PC-9 (cell line): ENCODE data around the gene PDLIM7. TPM values are rescaled to one million over a fixed set of nuclear protein-coding genes. Genes with fewer than 3 reads are reported as not detected.
A peak's percentile ranks its signal among the peaks of the same experiment; 100 is the strongest.

Experiments used
- BruUV-seq: library from RNA; stranded (reverse); fragments of 400-500 nt; replicated peaks from 2 replicates; lab custom pipeline; 2021; lab: Mats Ljungman, UMichigan
- CTCF ChIA-PET: fragments of 300-600 bp; sonication (Branson Sonifier 250); formaldehyde crosslinking; loops from one replicate; lab custom pipeline; 2022; ENCODE audit warnings: antibody characterized with exemption; lab: Charles Lee
- POLR2A ChIA-PET: fragments of 300-600 bp; sonication (Branson Sonifier 250); formaldehyde crosslinking; loops from one replicate; lab custom pipeline; 2022; ENCODE audit warnings: antibody characterized with exemption; ENCODE audit not compliant: unreplicated experiment; lab: Charles Lee
- DNase-seq, 2 experiments: peaks; one replicate each; pipeline versions ENCODE4 v3.0.0 to v3.0.0-alpha.2; 2015 to 2022; ENCODE audit warnings: mixed read lengths in 1 of 2
- H2AFZ ChIP-seq: fragments of 200-600 bp; sonication (generic); 2 replicates; pipeline ENCODE4 v1.8.1; 2017; ENCODE audit warnings: antibody characterized with exemption
- H3F3A ChIP-seq: fragments of 200-600 bp; sonication (generic); 2 replicates; pipeline ENCODE4 v1.8.1; 2017; ENCODE audit warnings: antibody characterized with exemption, mild to moderate bottlenecking, low read depth; ENCODE audit not compliant: insufficient read depth
- H3K27ac ChIP-seq: fragments of 200-600 bp; sonication (generic); 2 replicates; pipeline ENCODE4 v1.6.1; 2016; ENCODE audit warnings: mixed run types
- H3K27me3 ChIP-seq: fragments of 200-600 bp; sonication (generic); 2 replicates; pipeline ENCODE4 v1.6.1; 2016; ENCODE audit warnings: low read depth, mixed run types; ENCODE audit not compliant: insufficient read depth
- H3K36me3 ChIP-seq: fragments of 200-600 bp; sonication (generic); 2 replicates; pipeline ENCODE4 v1.6.1; 2016; ENCODE audit warnings: low read depth, mixed run types
- H3K4me1 ChIP-seq: fragments of 200-600 bp; sonication (generic); replicated peaks from 2 replicates; pipeline ENCODE4 v1.6.1; 2016; ENCODE audit warnings: mixed run types; ENCODE audit not compliant: insufficient read depth
- H3K4me2 ChIP-seq: fragments of 200-600 bp; sonication (generic); 2 replicates; pipeline ENCODE4 v1.6.1; 2017; ENCODE audit warnings: mixed run types
- H3K4me3 ChIP-seq: fragments of 200-600 bp; sonication (generic); 2 replicates; pipeline ENCODE4 v1.6.1; 2016; ENCODE audit warnings: mixed run types
- H3K79me2 ChIP-seq: fragments of 200-600 bp; sonication (generic); 2 replicates; pipeline ENCODE4 v1.6.1; 2017; ENCODE audit warnings: low read depth, mixed run types
- H3K9me2 ChIP-seq: fragments of 200-600 bp; sonication (generic); 2 replicates; pipeline ENCODE4 v1.8.1; 2017; ENCODE audit warnings: mild to moderate bottlenecking; ENCODE audit not compliant: insufficient read depth
- H3K9me3 ChIP-seq: fragments of 200-600 bp; sonication (generic); 2 replicates; pipeline ENCODE4 v1.8.1; 2016; ENCODE audit warnings: low read depth; ENCODE audit not compliant: insufficient read depth
- H4K20me1 ChIP-seq: fragments of 200-600 bp; sonication (generic); 2 replicates; pipeline ENCODE4 v1.8.1; 2017; ENCODE audit not compliant: insufficient read depth
- EZH2 ChIP-seq: fragments of 200-600 bp; sonication (generic); IDR thresholded peaks from 2 replicates; pipeline ENCODE4 v1.8.0; 2017; ENCODE audit warnings: antibody characterized with exemption, low read depth
- intact Hi-C: fragments of 100-400 bp; cut with micrococcal nuclease; formaldehyde crosslinking; loops from one replicate; pipeline ENCODE4 v1.10.0; 2022; ENCODE audit not compliant: unreplicated experiment
- total RNA-seq: library from RNA; stranded (reverse); gene quantifications from 2 replicates; pipeline ENCODE4 v1.2.3, GENCODE V29; 2021
- TF ChIP-seq, protein P1 (sequence below): fragments of 200-600 bp; sonication (generic); conservative IDR thresholded peaks from 2 replicates; pipeline ENCODE4 v1.6.1; 2017; ENCODE audit warnings: mixed run types, antibody characterized with exemption, mild to moderate bottlenecking, moderate library complexity

Gene PDLIM7
- total RNA-seq, 1 experiment from 2014 or later, result 167 TPM

DNA sequence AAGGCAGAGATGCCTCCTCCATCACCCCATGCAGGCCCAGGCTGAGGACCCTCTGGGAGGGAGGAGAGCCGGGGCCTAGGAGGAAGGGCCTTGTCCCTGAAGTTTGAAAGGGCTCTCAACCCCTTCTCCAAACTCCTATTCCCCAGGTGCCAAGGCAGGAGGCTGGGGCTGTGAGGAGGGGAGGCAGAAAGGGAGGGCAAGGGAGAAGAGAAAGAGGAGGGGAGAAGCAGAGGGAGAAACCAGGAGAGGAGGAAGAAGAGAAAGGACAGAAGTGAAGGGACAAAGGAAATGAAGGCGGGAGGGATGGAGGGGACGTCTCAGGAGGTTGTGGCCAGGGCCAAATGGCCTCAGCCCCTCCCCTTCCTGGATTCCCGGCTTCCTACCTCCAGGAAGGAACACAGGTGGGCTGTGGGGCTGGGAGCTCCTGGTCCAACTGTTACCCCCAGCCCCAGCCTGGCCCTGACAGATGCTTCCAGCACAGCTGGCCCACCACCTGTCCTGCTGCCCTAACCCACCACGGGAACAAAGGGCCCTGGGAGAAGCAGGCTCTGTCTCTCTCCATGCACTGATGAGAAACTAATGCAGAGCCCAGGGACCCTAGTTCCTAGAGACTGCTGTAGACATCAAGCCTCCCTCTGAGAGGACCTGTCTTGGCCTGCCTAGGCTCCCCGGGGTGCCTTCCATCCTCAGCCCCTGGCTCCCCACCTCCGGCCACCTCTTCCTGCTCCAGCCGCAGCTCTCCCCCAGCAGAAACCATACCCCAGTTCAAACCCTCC is 27.5 kb downstream of the PDLIM7 start:
- Histone ChIP-seq H3K36me3 (peaks cover 4% of the 10 kb centered on the region; the same call in 1 of the 2 replicates), H3K4me2 (no peak overlapping the region), H2AFZ (no peak overlapping the region), H3K27me3 (no peaks in the 10 kb centered on the region), H3K27ac (no peak overlapping the region), H3K9me2 (no peaks in the 10 kb centered on the region), H3K4me1 (peaks cover 22% of the 10 kb centered on the region), H3K79me2 (peaks cover 21% of the 10 kb centered on the region; the same call in 1 of the 2 replicates), H3F3A (peaks cover 27% of the 10 kb centered on the region), H3K9me3 (no peaks in the 10 kb centered on the region), H3K4me3 (no peak overlapping the region), H4K20me1 (peaks cover 24% of the 10 kb centered on the region)
- no peak for TF ChIP-seq EZH2
- TF ChIP-seq, protein P1, sequence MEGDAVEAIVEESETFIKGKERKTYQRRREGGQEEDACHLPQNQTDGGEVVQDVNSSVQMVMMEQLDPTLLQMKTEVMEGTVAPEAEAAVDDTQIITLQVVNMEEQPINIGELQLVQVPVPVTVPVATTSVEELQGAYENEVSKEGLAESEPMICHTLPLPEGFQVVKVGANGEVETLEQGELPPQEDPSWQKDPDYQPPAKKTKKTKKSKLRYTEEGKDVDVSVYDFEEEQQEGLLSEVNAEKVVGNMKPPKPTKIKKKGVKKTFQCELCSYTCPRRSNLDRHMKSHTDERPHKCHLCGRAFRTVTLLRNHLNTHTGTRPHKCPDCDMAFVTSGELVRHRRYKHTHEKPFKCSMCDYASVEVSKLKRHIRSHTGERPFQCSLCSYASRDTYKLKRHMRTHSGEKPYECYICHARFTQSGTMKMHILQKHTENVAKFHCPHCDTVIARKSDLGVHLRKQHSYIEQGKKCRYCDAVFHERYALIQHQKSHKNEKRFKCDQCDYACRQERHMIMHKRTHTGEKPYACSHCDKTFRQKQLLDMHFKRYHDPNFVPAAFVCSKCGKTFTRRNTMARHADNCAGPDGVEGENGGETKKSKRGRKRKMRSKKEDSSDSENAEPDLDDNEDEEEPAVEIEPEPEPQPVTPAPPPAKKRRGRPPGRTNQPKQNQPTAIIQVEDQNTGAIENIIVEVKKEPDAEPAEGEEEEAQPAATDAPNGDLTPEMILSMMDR, result no peak
- intact Hi-C loops, result loop anchor here (2.0 kb wide), 2 partner anchors 13 to 27 kb away; partner anchors contain the start of gene PDLIM7
- no TSS peak for BruUV-seq
- ChIA-PET CTCF (no interaction called here), POLR2A (interaction anchor here (0.6 kb wide), 1 partner anchor 355 kb away, joined by 10 read pairs; no protein-coding TSS in a partner anchor)
- DNase-seq, result no peak

DNA sequence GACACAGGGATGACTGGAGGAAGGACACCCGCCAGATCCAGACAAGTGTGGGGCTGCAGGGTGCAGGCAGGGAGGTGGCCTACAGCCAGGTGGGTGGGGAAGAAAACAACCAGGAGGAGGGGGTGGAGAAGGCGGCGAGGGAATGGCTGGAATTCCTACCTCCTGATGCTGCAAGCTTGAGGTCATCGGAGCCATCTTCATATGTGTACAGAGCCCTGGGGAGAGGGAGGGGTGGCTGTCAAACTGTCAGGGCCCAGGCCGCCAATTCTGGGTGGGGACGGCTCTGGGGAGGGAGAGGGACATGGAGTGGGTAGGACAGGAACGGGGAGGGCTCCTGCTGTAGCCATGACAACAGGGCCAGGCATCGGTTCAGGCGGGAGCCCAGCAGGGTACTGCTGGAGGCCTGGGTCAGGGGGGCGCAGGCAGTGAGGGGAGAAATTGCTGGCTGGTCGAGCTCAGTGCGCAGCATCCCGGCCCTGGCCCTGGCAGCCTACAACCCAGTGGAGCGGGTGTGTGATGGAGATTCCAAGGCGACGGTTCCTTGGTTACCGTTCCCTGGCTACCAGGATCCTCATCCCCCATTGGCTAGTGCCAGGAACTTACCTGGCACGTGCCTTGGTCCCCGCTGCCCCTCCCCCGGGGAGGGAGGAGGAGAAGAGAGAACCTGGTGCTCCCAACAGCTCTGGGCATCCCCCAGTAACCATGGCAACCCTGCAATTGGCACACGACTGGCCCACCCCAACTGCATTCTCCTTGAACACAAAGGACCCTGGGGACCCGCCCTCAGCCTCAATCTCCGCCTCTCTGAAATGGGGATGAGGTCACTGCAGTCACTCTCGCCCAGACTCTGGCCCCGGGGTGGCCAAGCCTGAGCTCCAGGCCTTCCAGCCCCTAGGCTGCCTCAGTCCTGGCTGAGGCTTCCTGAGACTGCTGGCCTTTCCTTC is 28.4 kb downstream of the PDLIM7 start:
- peaks cover 4% of the 10 kb centered on the region; the same call in 1 of the 2 replicates for H3K36me3 ChIP-seq
- H4K20me1 ChIP-seq, result peaks cover 24% of the 10 kb centered on the region
- CTCF ChIA-PET, result interaction anchor here (0.6 to 1.0 kb wide), 2 partner anchors 11 to 98 kb away, joined by 3 to 9 read pairs; no protein-coding TSS in a partner anchor

More for the DNA sequence above, 28.4 kb downstream of the PDLIM7 start:
- H3K27ac ChIP-seq, result no peak overlapping the region
- H3K4me2 ChIP-seq, result no peak overlapping the region
- no peaks in the 10 kb centered on the region for H3K9me3 ChIP-seq
- H3F3A ChIP-seq, result peaks cover 17% of the 10 kb centered on the region
- BruUV-seq, result no TSS peak
- no peak overlapping the region for H2AFZ ChIP-seq
- TF ChIP-seq, protein P1, result no peak
- TF ChIP-seq EZH2, result no peak
- no peak overlapping the region for H3K4me3 ChIP-seq
- POLR2A ChIA-PET, result interaction anchor here (0.6 kb wide), 1 partner anchor 354 kb away, joined by 10 read pairs; no protein-coding TSS in a partner anchor
- H3K4me1 ChIP-seq, result peaks cover 22% of the 10 kb centered on the region
- peak; percentile 67 to 73 for DNase-seq
- intact Hi-C loops, result loop anchor here (2.0 kb wide), 1 partner anchor 28 kb away; the partner anchor contains the start of gene PDLIM7
- peaks cover 21% of the 10 kb centered on the region; the same call in 1 of the 2 replicates for H3K79me2 ChIP-seq
- H3K27me3 ChIP-seq, result no peaks in the 10 kb centered on the region
- H3K9me2 ChIP-seq, result no peaks in the 10 kb centered on the region
